ENCODE data around the gene IL17REL. TPM values are rescaled to one million over a fixed set of nuclear protein-coding genes. Genes with fewer than 3 reads are reported as not detected.

The IL17REL gene
- total RNA-seq, 1 donor from 2014 or later, result not detected

GRCh38 chr22:49968831-49969661, 43.5 kb downstream of the IL17REL start:
- peaks cover 29% of the 10 kb centered on the region for H3K4me1 Mint-ChIP-seq (ENCODE audit: unreplicated experiment)
- no peak overlapping the region for H3K27ac Mint-ChIP-seq (ENCODE audit: unreplicated experiment)
- TF ChIP-seq, protein P1, sequence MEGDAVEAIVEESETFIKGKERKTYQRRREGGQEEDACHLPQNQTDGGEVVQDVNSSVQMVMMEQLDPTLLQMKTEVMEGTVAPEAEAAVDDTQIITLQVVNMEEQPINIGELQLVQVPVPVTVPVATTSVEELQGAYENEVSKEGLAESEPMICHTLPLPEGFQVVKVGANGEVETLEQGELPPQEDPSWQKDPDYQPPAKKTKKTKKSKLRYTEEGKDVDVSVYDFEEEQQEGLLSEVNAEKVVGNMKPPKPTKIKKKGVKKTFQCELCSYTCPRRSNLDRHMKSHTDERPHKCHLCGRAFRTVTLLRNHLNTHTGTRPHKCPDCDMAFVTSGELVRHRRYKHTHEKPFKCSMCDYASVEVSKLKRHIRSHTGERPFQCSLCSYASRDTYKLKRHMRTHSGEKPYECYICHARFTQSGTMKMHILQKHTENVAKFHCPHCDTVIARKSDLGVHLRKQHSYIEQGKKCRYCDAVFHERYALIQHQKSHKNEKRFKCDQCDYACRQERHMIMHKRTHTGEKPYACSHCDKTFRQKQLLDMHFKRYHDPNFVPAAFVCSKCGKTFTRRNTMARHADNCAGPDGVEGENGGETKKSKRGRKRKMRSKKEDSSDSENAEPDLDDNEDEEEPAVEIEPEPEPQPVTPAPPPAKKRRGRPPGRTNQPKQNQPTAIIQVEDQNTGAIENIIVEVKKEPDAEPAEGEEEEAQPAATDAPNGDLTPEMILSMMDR (IDR thresholded peaks at IDR 0.05), result no peak
- peaks cover under 1% of the 10 kb centered on the region for H3K36me3 Mint-ChIP-seq (ENCODE audit: unreplicated experiment)
- H3K4me3 Mint-ChIP-seq (ENCODE audit: unreplicated experiment), result no peak overlapping the region
- H3K27me3 Mint-ChIP-seq (ENCODE audit: unreplicated experiment), result no peaks in the 10 kb centered on the region
- no peaks in the 10 kb centered on the region for H3K9me3 Mint-ChIP-seq (ENCODE audit: unreplicated experiment)
- no peak for DNase-seq (ENCODE audit: extremely low spot score, unreplicated experiment)

DNA sequence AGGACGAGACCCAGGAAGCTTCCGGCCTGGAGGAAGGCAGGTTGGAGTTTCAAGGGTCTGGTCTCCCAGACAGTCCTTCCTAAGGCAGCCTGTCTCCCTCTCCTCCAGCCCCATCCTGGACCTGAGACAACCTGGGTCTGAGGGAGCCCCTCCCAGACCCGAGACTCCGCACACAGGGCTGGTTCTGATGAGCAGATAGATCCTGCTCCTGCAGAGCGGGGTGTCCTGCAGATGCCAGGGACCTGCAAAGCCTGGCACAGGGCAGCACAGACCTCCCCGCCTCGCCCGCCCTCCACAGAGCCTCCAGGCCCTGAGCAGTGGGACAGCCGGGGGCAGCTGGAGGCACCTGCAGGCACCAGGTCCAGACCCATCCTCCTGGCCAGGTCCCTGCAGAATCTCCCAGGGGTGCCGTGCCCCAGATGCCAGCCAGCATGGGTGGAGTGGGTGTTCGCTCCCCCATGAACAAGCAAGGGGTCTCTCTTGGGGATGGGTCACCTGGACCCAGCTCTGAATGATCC, 44.2 kb downstream of the IL17REL start:
- peaks cover 36% of the 10 kb centered on the region for H3K4me1 Mint-ChIP-seq (ENCODE audit: unreplicated experiment)
- no peak for DNase-seq (ENCODE audit: extremely low spot score, unreplicated experiment)
- H3K27me3 Mint-ChIP-seq (ENCODE audit: unreplicated experiment), result no peaks in the 10 kb centered on the region
- no peak overlapping the region for H3K27ac Mint-ChIP-seq (ENCODE audit: unreplicated experiment)
- H3K9me3 Mint-ChIP-seq (ENCODE audit: unreplicated experiment), result no peaks in the 10 kb centered on the region
- no peak overlapping the region for H3K4me3 Mint-ChIP-seq (ENCODE audit: unreplicated experiment)
- H3K36me3 Mint-ChIP-seq (ENCODE audit: unreplicated experiment), result peaks cover 7% of the 10 kb centered on the region
- TF ChIP-seq, protein P1 (IDR thresholded peaks at IDR 0.05), result no peak

- H3K36me3 Mint-ChIP-seq (ENCODE audit: unreplicated experiment), result peaks cover 7% of the 10 kb centered on the region
- H3K27me3 Mint-ChIP-seq (ENCODE audit: unreplicated experiment), result no peaks in the 10 kb centered on the region
- peaks cover 42% of the 10 kb centered on the region for H3K4me1 Mint-ChIP-seq (ENCODE audit: unreplicated experiment)
- H3K27ac Mint-ChIP-seq (ENCODE audit: unreplicated experiment), result peak overlapping the region; percentile 41
- H3K9me3 Mint-ChIP-seq (ENCODE audit: unreplicated experiment), result no peaks in the 10 kb centered on the region
- TF ChIP-seq, protein P1 (IDR thresholded peaks at IDR 0.05), result no peak
- no peak overlapping the region for H3K4me3 Mint-ChIP-seq (ENCODE audit: unreplicated experiment)
- no peak for DNase-seq (ENCODE audit: extremely low spot score, unreplicated experiment)
Measured at GRCh38 chr22:49967706-49968208, 44.8 kb downstream of the IL17REL start.

DNA sequence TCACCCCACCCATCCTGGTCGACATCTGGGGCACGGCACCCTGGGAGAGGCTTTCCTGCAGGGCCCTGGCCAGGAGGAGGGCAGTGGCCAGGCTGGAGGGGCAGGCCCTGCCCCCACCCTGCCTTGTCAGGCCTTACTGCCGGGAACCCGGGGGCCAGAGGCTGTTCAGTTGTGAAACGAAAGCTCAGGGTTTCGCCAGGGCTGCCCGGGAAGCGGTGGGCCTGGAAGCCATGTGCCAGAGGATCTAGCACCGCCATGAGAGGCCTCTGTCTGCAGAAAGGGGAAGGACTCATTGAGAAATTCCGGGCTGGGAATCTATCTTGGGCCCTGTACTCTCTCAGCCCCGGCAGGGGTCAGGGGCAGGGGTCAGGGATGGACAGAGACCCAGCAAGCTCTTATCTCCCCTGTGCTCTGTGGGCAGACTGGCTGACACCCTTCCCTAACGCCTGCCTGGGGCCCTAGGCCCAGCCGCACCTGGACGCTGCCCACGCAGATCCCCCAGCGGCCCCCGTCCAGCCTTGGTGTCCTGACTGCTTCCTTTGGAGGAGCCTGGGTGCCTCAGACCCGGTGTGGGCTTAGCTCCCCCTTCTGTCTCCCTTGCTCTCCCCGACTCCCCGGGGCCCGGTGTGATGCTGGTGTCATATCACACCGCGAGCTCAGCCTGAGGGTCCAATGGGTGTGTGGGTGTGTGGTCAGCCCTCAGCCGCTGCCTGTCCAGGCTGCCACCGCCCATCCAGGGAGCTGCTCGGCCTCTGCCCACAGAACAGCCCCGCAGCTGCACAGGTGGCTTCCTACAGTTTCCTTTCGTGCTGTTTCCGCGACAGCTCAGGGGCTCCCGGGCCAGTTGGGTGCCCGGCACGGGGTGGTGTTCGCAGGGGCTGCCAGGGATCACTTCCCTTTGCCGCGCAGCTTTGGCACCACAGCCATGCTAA, 45.5 kb downstream of the IL17REL start:
- TF ChIP-seq, protein P1 (IDR thresholded peaks at IDR 0.05), result no peak
- peaks cover 7% of the 10 kb centered on the region for H3K36me3 Mint-ChIP-seq (ENCODE audit: unreplicated experiment)
- H3K27ac Mint-ChIP-seq (ENCODE audit: unreplicated experiment), result peak overlapping the region; percentile 41
- no peak for DNase-seq (ENCODE audit: extremely low spot score, unreplicated experiment)
- no peaks in the 10 kb centered on the region for H3K27me3 Mint-ChIP-seq (ENCODE audit: unreplicated experiment)
- no peaks in the 10 kb centered on the region for H3K9me3 Mint-ChIP-seq (ENCODE audit: unreplicated experiment)
- H3K4me1 Mint-ChIP-seq (ENCODE audit: unreplicated experiment), result peaks cover 42% of the 10 kb centered on the region
- H3K4me3 Mint-ChIP-seq (ENCODE audit: unreplicated experiment), result no peak overlapping the region
